SJSA1 (cell line): ENCODE results near the gene FCGR3A. TPM values are rescaled to one million over a fixed set of nuclear protein-coding genes. Genes with fewer than 3 reads are reported as not detected.

Source experiments
- DNase-seq, 2 experiments: peaks; one replicate each; pipeline ENCODE4 v3.0.0-alpha.2; 2015 to 2020; ENCODE audit warnings: low spot score in 2 of 2, low read depth in 1 of 2
- H3K27ac ChIP-seq: fragments of 250-450 bp; sonication (Bioruptor Pico); 2 replicates; pipeline ENCODE4 v1.5.1; 2020; ENCODE audit warnings: mild to moderate bottlenecking, moderate library complexity
- H3K27me3 ChIP-seq: fragments of 250-450 bp; sonication (Bioruptor Pico); replicated peaks from 2 replicates; pipeline ENCODE4 v1.5.1; 2020; ENCODE audit warnings: mild to moderate bottlenecking, moderate library complexity
- H3K36me3 ChIP-seq: fragments of 250-450 bp; sonication (Bioruptor Pico); 2 replicates; pipeline ENCODE4 v1.5.1; 2020; ENCODE audit warnings: mild to moderate bottlenecking
- H3K4me1 ChIP-seq: fragments of 250-450 bp; sonication (Bioruptor Pico); replicated peaks from 2 replicates; pipeline ENCODE4 v1.6.1; 2021; ENCODE audit warnings: mild to moderate bottlenecking
- H3K4me3 ChIP-seq: fragments of 250-450 bp; sonication (Bioruptor Pico); 2 replicates; pipeline ENCODE4 v1.5.1; 2020; ENCODE audit warnings: mild to moderate bottlenecking
- H3K9me3 ChIP-seq: fragments of 250-450 bp; sonication (Bioruptor Pico); replicated peaks from 2 replicates; pipeline ENCODE4 v1.5.1; 2020; ENCODE audit warnings: mild to moderate bottlenecking
- total RNA-seq: library from RNA; depleted of rRNA; stranded (reverse); fragments of >200 nt; shearing (Covaris generic); gene quantifications from 2 replicates; pipeline ENCODE4 v1.2.3, GENCODE V29; 2014

FCGR3A gene
- total RNA-seq, 1 experiment from 2014 or later = not detected

- Histone ChIP-seq H3K4me1 (peaks cover 5% of the 10 kb centered on the region), H3K36me3 (no peaks in the 10 kb centered on the region), H3K27ac (no peak overlapping the region), H3K27me3 (no peaks in the 10 kb centered on the region), H3K9me3 (no peaks in the 10 kb centered on the region), H3K4me3 (no peak overlapping the region)
- no peak for DNase-seq
Observed at GRCh38 chr1:161511018-161511755, 38.4 kb downstream of the FCGR3A start.

GRCh38 chr1:161510477-161510876 is 39.1 kb downstream of the FCGR3A start:
- no peak overlapping the region for H3K27ac ChIP-seq
- no peaks in the 10 kb centered on the region for H3K27me3 ChIP-seq
- H3K4me3 ChIP-seq = no peak overlapping the region
- H3K4me1 ChIP-seq = peaks cover 5% of the 10 kb centered on the region
- no peaks in the 10 kb centered on the region for H3K36me3 ChIP-seq
- H3K9me3 ChIP-seq = no peaks in the 10 kb centered on the region
- DNase-seq = no peak

GRCh38 chr1:161506336-161507223 is 43.0 kb downstream of the FCGR3A start:
- Histone ChIP-seq H3K36me3 (no peaks in the 10 kb centered on the region), H3K9me3 (no peaks in the 10 kb centered on the region), H3K27me3 (no peaks in the 10 kb centered on the region), H3K4me3 (no peak overlapping the region), H3K4me1 (no peaks in the 10 kb centered on the region; the same call in 1 of the 2 replicates), H3K27ac (no peak overlapping the region)
- DNase-seq = no peak

- Histone ChIP-seq H3K27ac (no peak overlapping the region), H3K36me3 (no peaks in the 10 kb centered on the region), H3K9me3 (no peaks in the 10 kb centered on the region), H3K4me3 (no peak overlapping the region), H3K27me3 (no peaks in the 10 kb centered on the region), H3K4me1 (no peaks in the 10 kb centered on the region; the same call in 1 of the 2 replicates)
- DNase-seq = no peak
Observed at GRCh38 chr1:161505686-161506085, 43.9 kb downstream of the FCGR3A start.

- Histone ChIP-seq H3K9me3 (no peaks in the 10 kb centered on the region), H3K27ac (no peak overlapping the region), H3K4me3 (no peak overlapping the region), H3K27me3 (0 out of 2 replicates have a peak, but pooled peaks cover 5% of the 10 kb centered on the region), H3K4me1 (no peaks in the 10 kb centered on the region; the same call in 1 of the 2 replicates), H3K36me3 (no peaks in the 10 kb centered on the region)
- no peak for DNase-seq
Observed at GRCh38 chr1:161503394-161503748, 46.2 kb downstream of the FCGR3A start.

GRCh38 chr1:161502641-161503393 is 46.8 kb downstream of the FCGR3A start:
- H3K4me1 ChIP-seq = no peaks in the 10 kb centered on the region; the same call in 1 of the 2 replicates

GRCh38 chr1:161502181-161502580 is 47.4 kb downstream of the FCGR3A start:
- H3K36me3 ChIP-seq = no peaks in the 10 kb centered on the region
- H3K9me3 ChIP-seq = no peaks in the 10 kb centered on the region
- H3K27me3 ChIP-seq = 0 out of 2 replicates have a peak, but pooled peaks cover 5% of the 10 kb centered on the region
- no peak for DNase-seq
- no peak overlapping the region for H3K27ac ChIP-seq
- H3K4me1 ChIP-seq = no peaks in the 10 kb centered on the region; the same call in 1 of the 2 replicates
- no peak overlapping the region for H3K4me3 ChIP-seq

More at GRCh38 chr1:161502641-161503393, 46.8 kb downstream of the FCGR3A start:
- Histone ChIP-seq H3K27ac (no peak overlapping the region), H3K9me3 (no peaks in the 10 kb centered on the region), H3K36me3 (no peaks in the 10 kb centered on the region), H3K4me3 (no peak overlapping the region), H3K27me3 (0 out of 2 replicates have a peak, but pooled peaks cover 5% of the 10 kb centered on the region)
- DNase-seq = no peak

- DNase-seq = no peak
- Histone ChIP-seq H3K27me3 (0 out of 2 replicates have a peak, but pooled peaks cover 5% of the 10 kb centered on the region), H3K4me3 (no peak overlapping the region), H3K9me3 (no peaks in the 10 kb centered on the region), H3K36me3 (no peaks in the 10 kb centered on the region), H3K27ac (no peak overlapping the region), H3K4me1 (no peaks in the 10 kb centered on the region)
Observed at GRCh38 chr1:161501234-161501633, 48.4 kb downstream of the FCGR3A start.

- DNase-seq = no peak
Observed at GRCh38 chr1:161499099-161500039, 50.2 kb downstream of the FCGR3A start.

GRCh38 chr1:161498646-161499045 is 51.0 kb downstream of the FCGR3A start:
- Histone ChIP-seq H3K27me3 (0 out of 2 replicates have a peak, but pooled peaks cover 5% of the 10 kb centered on the region), H3K27ac (no peak overlapping the region), H3K4me3 (no peak overlapping the region), H3K9me3 (no peaks in the 10 kb centered on the region), H3K36me3 (no peaks in the 10 kb centered on the region), H3K4me1 (no peaks in the 10 kb centered on the region)
- DNase-seq = no peak

More at GRCh38 chr1:161499099-161500039, 50.2 kb downstream of the FCGR3A start:
- H3K4me3 ChIP-seq = no peak overlapping the region
- 0 out of 2 replicates have a peak, but pooled peaks cover 5% of the 10 kb centered on the region for H3K27me3 ChIP-seq
- no peak overlapping the region for H3K27ac ChIP-seq
- no peaks in the 10 kb centered on the region for H3K4me1 ChIP-seq
- H3K9me3 ChIP-seq = no peaks in the 10 kb centered on the region
- no peaks in the 10 kb centered on the region for H3K36me3 ChIP-seq

- Histone ChIP-seq H3K4me1 (no peaks in the 10 kb centered on the region), H3K27ac (no peak overlapping the region), H3K36me3 (no peaks in the 10 kb centered on the region), H3K27me3 (0 out of 2 replicates have a peak, but pooled peaks cover 6% of the 10 kb centered on the region), H3K9me3 (no peaks in the 10 kb centered on the region), H3K4me3 (no peak overlapping the region)
- no peak for DNase-seq
Observed at GRCh38 chr1:161497961-161498360, 51.7 kb downstream of the FCGR3A start.

- no peaks in the 10 kb centered on the region for H3K36me3 ChIP-seq
- H3K27me3 ChIP-seq = peaks cover 28% of the 10 kb centered on the region
- H3K4me3 ChIP-seq = no peak overlapping the region
- no peaks in the 10 kb centered on the region for H3K9me3 ChIP-seq
- H3K27ac ChIP-seq = no peak overlapping the region
- H3K4me1 ChIP-seq = no peaks in the 10 kb centered on the region
- no peak for DNase-seq
Observed at GRCh38 chr1:161495490-161495889, 54.1 kb downstream of the FCGR3A start.
